GM12878 (cell line): ENCODE results near the gene EMP3. TPM values are rescaled to one million over a fixed set of nuclear protein-coding genes. Genes with fewer than 3 reads are reported as not detected.

Source experiments
- ATAC-seq: fragments of 200-7000 bp; cut with Tn5 transposase; 3 replicates; pipeline ENCODE4 v1.9.1; 2020; ENCODE audit warnings: mild to moderate bottlenecking, moderate library complexity
- BruUV-seq: library from RNA; stranded (reverse); fragments of 400-500 nt; replicated peaks from 2 replicates; lab custom pipeline; 2021; lab: Mats Ljungman, UMichigan
- CTCF ChIA-PET: fragments of 300-600 bp; sonication (Branson Sonifier 250); formaldehyde crosslinking; extraction: SDS; loops from one replicate; lab custom pipeline; 2021; ENCODE audit warnings: inconsistent platforms; lab: Yijun Ruan, JAX
- POLR2A ChIA-PET: fragments of 350-600 bp; formaldehyde crosslinking; extraction: SDS; loops from one replicate; lab custom pipeline; 2021; ENCODE audit warnings: inconsistent platforms; lab: Charles Lee
- RAD21 ChIA-PET: fragments of 300-600 bp; sonication (Branson Sonifier 250); formaldehyde crosslinking; loops from one replicate; lab custom pipeline; 2023; ENCODE audit warnings: antibody characterized with exemption; ENCODE audit not compliant: unreplicated experiment; lab: Charles Lee
- SMC1A ChIA-PET: fragments of 300-600 bp; sonication (Branson Sonifier 250); formaldehyde crosslinking; loops from one replicate; lab custom pipeline; 2023; ENCODE audit not compliant: unreplicated experiment, uncharacterized antibody; lab: Charles Lee
- DNase-seq: peaks from one replicate; pipeline ENCODE4 v3.0.0-alpha.2; 2011; ENCODE audit warnings: low read depth, low spot score
- FAIRE-seq: peaks from 3 replicates; lab custom pipeline; 2011; peaks lifted over from hg19 to GRCh38; lab: Jason Lieb, UNC
- H2AFZ ChIP-seq: 2 replicates; pipeline ENCODE4 v1.6.0; 2011; ENCODE audit warnings: low read depth, low read length, control low read depth; ENCODE audit not compliant: control insufficient read depth
- H3K27ac ChIP-seq: 2 replicates; pipeline ENCODE4 v1.5.1; 2011; ENCODE audit warnings: control low read depth; ENCODE audit not compliant: control insufficient read depth, insufficient read depth
- H3K27me3 ChIP-seq, 2 experiments: replicated peaks in 1 of 2; 2 replicates each; pipeline versions ENCODE4 v1.6.0 to v1.6.1; 2011; ENCODE audit warnings: low read length in 1 of 2; ENCODE audit not compliant: control insufficient read depth in 2 of 2, insufficient read depth in 2 of 2
- H3K36me3 ChIP-seq, 2 experiments: 2 replicates each; pipeline ENCODE4 v1.5.1; 2011; ENCODE audit warnings: low read length in 1 of 2; ENCODE audit not compliant: control insufficient read depth in 2 of 2, insufficient read depth in 2 of 2
- H3K4me1 ChIP-seq: 2 replicates; pipeline ENCODE4 v1.6.1; 2011; ENCODE audit warnings: mild to moderate bottlenecking, low read length, moderate library complexity, mixed read lengths; ENCODE audit not compliant: control insufficient read depth, insufficient read depth
- H3K4me2 ChIP-seq: 2 replicates; pipeline ENCODE4 v1.6.0; 2011; ENCODE audit warnings: control low read depth; ENCODE audit not compliant: control insufficient read depth, insufficient read depth
- H3K4me3 ChIP-seq: fragments of 200-600 bp; sonication (generic); 2 replicates; pipeline ENCODE4 v1.5.1; 2016
- H3K79me2 ChIP-seq: 2 replicates; pipeline ENCODE4 v1.6.0; 2011; ENCODE audit warnings: low read length; ENCODE audit not compliant: control insufficient read depth, insufficient read depth
- H3K9ac ChIP-seq: 2 replicates; pipeline ENCODE4 v1.8.0; 2011; ENCODE audit warnings: low read length, control low read depth, mixed read lengths; ENCODE audit not compliant: control insufficient read depth, insufficient read depth
- H3K9me3 ChIP-seq: replicated peaks from 3 replicates; pipeline ENCODE4 v1.5.1; 2011; ENCODE audit warnings: mild to moderate bottlenecking, low read length; ENCODE audit not compliant: control insufficient read depth, insufficient read depth
- H4K20me1 ChIP-seq: 2 replicates; pipeline ENCODE4 v1.6.0; 2011; ENCODE audit not compliant: control insufficient read depth, insufficient read depth
- BACH1 ChIP-seq: fragments of 450-650 bp; IDR thresholded peaks from 2 replicates; pipeline ENCODE4 v1.6.1; 2017; ENCODE audit warnings: mild to moderate bottlenecking, borderline replicate concordance
- BCL11A ChIP-seq: IDR thresholded peaks from 2 replicates; pipeline ENCODE4 v1.6.1; 2011; ENCODE audit warnings: low read depth, low read length
- IKZF2 ChIP-seq, 2 experiments: fragments of 450-650 bp; IDR thresholded peaks; 2 replicates each; pipeline ENCODE4 v1.6.1; 2017; ENCODE audit warnings: mild to moderate bottlenecking in 2 of 2, moderate library complexity in 2 of 2
- KAT2A ChIP-seq: conservative IDR thresholded peaks from 2 replicates; pipeline ENCODE4 v1.6.1; 2011; ENCODE audit warnings: low read depth, low read length; ENCODE audit not compliant: control insufficient read depth
- MLLT1 ChIP-seq: fragments of 450-650 bp; IDR thresholded peaks from 2 replicates; pipeline ENCODE4 v1.6.1; 2016; ENCODE audit warnings: mild to moderate bottlenecking
- NFXL1 ChIP-seq: fragments of 450-650 bp; IDR thresholded peaks from 2 replicates; pipeline ENCODE4 v1.6.1; 2017; ENCODE audit warnings: antibody characterized with exemption, mild to moderate bottlenecking, borderline replicate concordance
- TCF7 ChIP-seq: IDR thresholded peaks from 2 replicates; pipeline ENCODE4 v1.6.1; 2014; ENCODE audit warnings: antibody characterized with exemption, borderline replicate concordance
- ZBED1 ChIP-seq: IDR thresholded peaks from 2 replicates; pipeline ENCODE4 v1.6.1; 2016; ENCODE audit warnings: borderline replicate concordance
- WGBS: methylation state at CpG from one replicate; pipeline ENCODE4 v1.1.6; 2016; ENCODE audit warnings: low lambda C conversion rate; ENCODE audit not compliant: insufficient replicate concordance, insufficient coverage; ENCODE audit errors: missing lambda C conversion rate; 5-methylcytosine and 5-hydroxymethylcytosine counted together
- in situ Hi-C: fragments of 300-500 bp; cut with MboI; formaldehyde crosslinking; loops from 9 replicates; pipeline ENCODE4 v1.14.3; 2018; ENCODE audit warnings: mixed read lengths
- intact Hi-C: fragments of 100-400 bp; cut with micrococcal nuclease; formaldehyde crosslinking; loops from one replicate; pipeline ENCODE4 v1.14.2; 2022; ENCODE audit not compliant: unreplicated experiment
- polyA plus RNA-seq, 11 experiments: library from polyadenylated mRNA; depleted of rRNA in 4 of 11; unstranded in 6 of 11; stranded (reverse) in 5 of 11; fragments of >200 nt; fragmentation: Nextera tagmentation in 4 of 11; fragmentation: Illumina TruSeq in 1 of 11; extraction: Ambion mirVana in 4 of 11; extraction: Trizol in 1 of 11; gene quantifications; 1 replicate in 1 of 11; 2 replicates in 10 of 11; pipeline versions ENCODE4 v1.2.1 to v1.2.3, GENCODE V29; 2011 to 2016; ENCODE audit warnings: inconsistent platforms in 2 of 11, missing spikeins in 2 of 11, low read depth in 1 of 11
- total RNA-seq, 4 experiments: library from RNA; depleted of rRNA in 3 of 4; stranded (reverse); fragments of >200 nt in 3 of 4; fragmentation: Illumina TruSeq in 1 of 4; extraction: Trizol in 1 of 4; gene quantifications; 2 replicates each; pipeline versions ENCODE4 v1.2.1 to v1.2.3, GENCODE V29; 2013 to 2021
- TF ChIP-seq, protein P1 (sequence below): fragments of 150-350 bp; IDR thresholded peaks from 2 replicates; pipeline ENCODE4 v1.6.1; 2016; ENCODE audit warnings: low read depth, low read length

The EMP3 gene
- total and polyA plus RNA-seq, 10 of the 15 experiments (the other 5 are each of a cell fraction or from before 2014, with no cell fraction given): 53.2 to 224 (median 134) TPM

- 53% methylated on average over 2 of the region's 2 CpGs for WGBS
- intact Hi-C loops: no loop called here
- no peak for DNase-seq
- ATAC-seq: no peak
- H3K79me2 ChIP-seq: no peaks in the 10 kb centered on the region
- H3K27ac ChIP-seq: no peak overlapping the region
- H4K20me1 ChIP-seq: no peaks in the 10 kb centered on the region
- no peak overlapping the region for H3K4me3 ChIP-seq
- H3K4me1 ChIP-seq: no peaks in the 10 kb centered on the region
- no peak for TF ChIP-seq IKZF2 (IDR thresholded peaks at IDR 0.05)
- no peak for TF ChIP-seq KAT2A
- TF ChIP-seq BCL11A: no peak
- TF ChIP-seq MLLT1: no peak
- H3K4me2 ChIP-seq: no peak overlapping the region
- no peaks in the 10 kb centered on the region for H3K27me3 ChIP-seq
- no peak for FAIRE-seq
- ChIA-PET RAD21 (no interaction called here), SMC1A (interaction anchor here (0.8 kb wide), 1 partner anchor 25 kb away, joined by 3 read pairs; a partner anchor contains a TSS), CTCF (interaction anchor here (0.6 to 1.8 kb wide), 4 partner anchors 25 to 1549 kb away, joined by 3 to 5 read pairs (median 3); no protein-coding TSS in a partner anchor), POLR2A (interaction anchor here (0.6 kb wide), 1 partner anchor 13 kb away, joined by 3 read pairs; no protein-coding TSS in a partner anchor)
- in situ Hi-C loops: no loop called here
- no peak overlapping the region for H2AFZ ChIP-seq
- H3K9me3 ChIP-seq: no peaks in the 10 kb centered on the region
- peaks cover 0 to 2% of the 10 kb centered on the region in 2 experiments; a peak in 2 of 4 replicates for H3K36me3 ChIP-seq
- H3K9ac ChIP-seq: no peak overlapping the region
- BruUV-seq: no TSS peak
Observed at GRCh38 chr19:48346191-48346590, 20.8 kb downstream of the EMP3 start.

DNA sequence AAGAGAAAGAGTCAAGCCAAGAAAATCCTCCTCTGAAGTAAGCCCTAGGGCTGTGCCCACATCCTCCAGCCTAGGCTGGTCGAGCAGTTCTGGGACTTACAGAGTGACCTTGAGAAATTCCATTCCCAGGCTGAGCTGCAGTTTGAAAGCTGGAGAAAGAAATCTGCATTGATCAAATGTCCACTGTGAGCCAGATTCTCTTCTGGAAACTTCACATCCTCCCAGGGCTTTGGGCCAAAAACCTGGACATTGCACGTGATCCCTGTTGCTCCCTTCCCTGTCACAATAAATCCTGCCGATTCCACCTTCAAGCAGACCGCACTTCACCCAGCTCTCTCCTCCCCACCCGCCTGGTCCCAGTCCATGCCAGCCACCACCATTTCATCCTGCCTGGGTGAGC, 22.7 kb downstream of the EMP3 start:
- H3K4me1 ChIP-seq: no peaks in the 10 kb centered on the region
- SMC1A ChIA-PET: no interaction called here
- intact Hi-C loops (no loop called here), in situ Hi-C loops (no loop called here)
- no peaks in the 10 kb centered on the region for H3K27me3 ChIP-seq
- H3K9ac ChIP-seq: no peak overlapping the region
- FAIRE-seq: no peak
- no peak overlapping the region for H3K27ac ChIP-seq
- H3K79me2 ChIP-seq: no peaks in the 10 kb centered on the region
- no peaks in the 10 kb centered on the region for H4K20me1 ChIP-seq
- no peak for DNase-seq
- no peak overlapping the region for H2AFZ ChIP-seq
- no peak for ATAC-seq
- BruUV-seq: no TSS peak
- H3K36me3 ChIP-seq: no peaks in the 10 kb centered on the region; a peak in 1 of 4 replicates
- CTCF ChIA-PET: interaction anchor here (0.8 to 1.5 kb wide), 4 partner anchors 14 to 236 kb away, joined by 3 to 5 read pairs (median 4); partner anchors contain the start of gene KDELR1
- RAD21 ChIA-PET: no interaction called here
- POLR2A ChIA-PET: interaction anchor here (0.6 to 1.3 kb wide), 4 partner anchors 16 to 81 kb away, joined by 3 to 7 read pairs (median 3); partner anchors contain the start of genes SYNGR4 and TMEM143
- no peak overlapping the region for H3K4me3 ChIP-seq
- H3K9me3 ChIP-seq: no peaks in the 10 kb centered on the region
- H3K4me2 ChIP-seq: no peak overlapping the region
- WGBS: 84% methylated on average over 5 of the region's 5 CpGs
- TF ChIP-seq ZBED1 (no peak), BACH1 (no peak), NFXL1 (no peak), TCF7 (no peak)
- TF ChIP-seq, protein P1, sequence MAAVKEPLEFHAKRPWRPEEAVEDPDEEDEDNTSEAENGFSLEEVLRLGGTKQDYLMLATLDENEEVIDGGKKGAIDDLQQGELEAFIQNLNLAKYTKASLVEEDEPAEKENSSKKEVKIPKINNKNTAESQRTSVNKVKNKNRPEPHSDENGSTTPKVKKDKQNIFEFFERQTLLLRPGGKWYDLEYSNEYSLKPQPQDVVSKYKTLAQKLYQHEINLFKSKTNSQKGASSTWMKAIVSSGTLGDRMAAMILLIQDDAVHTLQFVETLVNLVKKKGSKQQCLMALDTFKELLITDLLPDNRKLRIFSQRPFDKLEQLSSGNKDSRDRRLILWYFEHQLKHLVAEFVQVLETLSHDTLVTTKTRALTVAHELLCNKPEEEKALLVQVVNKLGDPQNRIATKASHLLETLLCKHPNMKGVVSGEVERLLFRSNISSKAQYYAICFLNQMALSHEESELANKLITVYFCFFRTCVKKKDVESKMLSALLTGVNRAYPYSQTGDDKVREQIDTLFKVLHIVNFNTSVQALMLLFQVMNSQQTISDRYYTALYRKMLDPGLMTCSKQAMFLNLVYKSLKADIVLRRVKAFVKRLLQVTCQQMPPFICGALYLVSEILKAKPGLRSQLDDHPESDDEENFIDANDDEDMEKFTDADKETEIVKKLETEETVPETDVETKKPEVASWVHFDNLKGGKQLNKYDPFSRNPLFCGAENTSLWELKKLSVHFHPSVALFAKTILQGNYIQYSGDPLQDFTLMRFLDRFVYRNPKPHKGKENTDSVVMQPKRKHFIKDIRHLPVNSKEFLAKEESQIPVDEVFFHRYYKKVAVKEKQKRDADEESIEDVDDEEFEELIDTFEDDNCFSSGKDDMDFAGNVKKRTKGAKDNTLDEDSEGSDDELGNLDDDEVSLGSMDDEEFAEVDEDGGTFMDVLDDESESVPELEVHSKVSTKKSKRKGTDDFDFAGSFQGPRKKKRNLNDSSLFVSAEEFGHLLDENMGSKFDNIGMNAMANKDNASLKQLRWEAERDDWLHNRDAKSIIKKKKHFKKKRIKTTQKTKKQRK: no peak
